Activated CD4-positive, alpha-beta memory T cell treated with anti-CD3 and anti-CD28 coated beads for 36 hours (primary cell): ENCODE measurements around the gene CXCL6. TPM values are rescaled to one million over a fixed set of nuclear protein-coding genes. Genes with fewer than 3 reads are reported as not detected.

Experiments used
- CTCF ChIA-PET: fragments of 350-600 bp; sonication (Branson Sonifier 250); formaldehyde crosslinking; loops from one replicate; lab custom pipeline; 2021; ENCODE audit warnings: antibody characterized with exemption, inconsistent platforms; lab: Charles Lee
- POLR2A ChIA-PET: fragments of 350-600 bp; sonication (Branson Sonifier 250); formaldehyde crosslinking; loops from one replicate; lab custom pipeline; 2021; ENCODE audit warnings: antibody characterized with exemption; lab: Charles Lee
- DNase-seq: peaks from one replicate; pipeline ENCODE4 v3.0.0-alpha.2; 2020
- H3K27ac Mint-ChIP-seq: one replicate; pipeline ENCODE4 v1.8.0; 2021; ENCODE audit warnings: mixed read lengths
- H3K27me3 Mint-ChIP-seq: one replicate; pipeline ENCODE4 v1.8.0; 2021; ENCODE audit warnings: mixed read lengths
- H3K36me3 Mint-ChIP-seq: one replicate; pipeline ENCODE4 v1.8.0; 2021; ENCODE audit warnings: mixed read lengths
- H3K4me1 Mint-ChIP-seq: one replicate; pipeline ENCODE4 v1.8.0; 2021; ENCODE audit warnings: low read depth, mixed read lengths
- H3K4me3 Mint-ChIP-seq: one replicate; pipeline ENCODE4 v1.8.0; 2021; ENCODE audit warnings: mild to moderate bottlenecking, mixed read lengths
- H3K9me3 Mint-ChIP-seq: one replicate; pipeline ENCODE4 v1.8.0; 2021; ENCODE audit warnings: mixed read lengths
- intact Hi-C: fragments of 100-400 bp; cut with micrococcal nuclease; formaldehyde crosslinking; loops from one replicate; pipeline ENCODE4 v1.15.1; 2023
- total RNA-seq, 2 experiments: library from RNA; stranded (reverse); gene quantifications; one replicate each; pipeline ENCODE4 v1.2.3, GENCODE V29; 2021

Gene CXCL6
- total RNA-seq, 2 experiments from 2014 or later: not detected

DNA sequence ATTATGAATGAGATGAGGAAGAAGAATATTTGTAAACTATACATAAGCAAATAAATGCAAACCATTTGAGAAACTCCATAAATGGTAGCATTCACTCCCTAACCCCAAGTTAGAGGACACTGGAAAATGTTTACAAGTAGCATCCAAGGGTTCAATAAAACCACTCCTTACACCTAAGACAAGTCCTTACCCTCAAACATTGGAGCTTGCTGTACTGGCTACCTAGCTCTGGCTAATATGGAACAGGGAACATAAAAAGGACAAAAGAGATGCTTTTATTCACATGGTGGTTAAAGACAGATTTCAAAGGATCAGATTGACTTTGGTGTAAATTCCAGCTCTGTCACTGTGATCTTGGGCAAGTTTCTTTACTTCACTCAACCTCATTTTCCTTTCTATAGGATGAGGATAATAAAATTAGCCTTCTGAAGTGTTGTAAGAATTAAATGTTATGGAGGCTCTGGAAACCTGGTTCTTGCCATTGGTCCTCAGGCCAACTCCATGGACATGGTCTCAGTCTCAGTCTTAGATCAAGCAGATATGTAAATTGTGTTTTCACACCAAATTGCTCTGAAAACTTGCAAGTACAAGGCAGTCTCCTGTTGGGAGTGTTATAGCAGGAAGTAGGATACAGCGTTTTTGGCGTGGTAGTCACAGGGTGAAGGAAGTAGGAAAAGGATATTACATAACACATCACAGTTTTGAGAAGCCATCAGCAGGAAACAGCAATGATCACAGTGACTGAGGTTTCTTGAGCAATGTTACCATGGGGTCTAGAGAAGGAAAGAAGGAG is 36.0 kb downstream of the CXCL6 start:
- Mint-ChIP-seq H3K9me3 (no peaks in the 10 kb centered on the region), H3K36me3 (no peaks in the 10 kb centered on the region), H3K4me1 (no peaks in the 10 kb centered on the region), H3K27ac (no peak overlapping the region), H3K27me3 (peaks cover 14% of the 10 kb centered on the region), H3K4me3 (no peak overlapping the region)
- POLR2A ChIA-PET: no interaction called here
- intact Hi-C loops: no loop called here
- no peak for DNase-seq
- CTCF ChIA-PET: no interaction called here

GRCh38 chr4:73874386-73874785 is 37.9 kb downstream of the CXCL6 start:
- peaks cover 6% of the 10 kb centered on the region for H3K27me3 Mint-ChIP-seq
- intact Hi-C loops: no loop called here
- ChIA-PET POLR2A (no interaction called here), CTCF (no interaction called here)
- H3K27ac Mint-ChIP-seq: no peak overlapping the region
- no peak for DNase-seq
- no peaks in the 10 kb centered on the region for H3K9me3 Mint-ChIP-seq
- H3K4me3 Mint-ChIP-seq: no peak overlapping the region
- H3K4me1 Mint-ChIP-seq: no peaks in the 10 kb centered on the region
- no peaks in the 10 kb centered on the region for H3K36me3 Mint-ChIP-seq

GRCh38 chr4:73875401-73875800 is 38.9 kb downstream of the CXCL6 start:
- no peaks in the 10 kb centered on the region for H3K9me3 Mint-ChIP-seq
- no peaks in the 10 kb centered on the region for H3K36me3 Mint-ChIP-seq
- H3K27me3 Mint-ChIP-seq: peaks cover under 1% of the 10 kb centered on the region
- ChIA-PET CTCF (no interaction called here), POLR2A (no interaction called here)
- H3K27ac Mint-ChIP-seq: no peak overlapping the region
- no peaks in the 10 kb centered on the region for H3K4me1 Mint-ChIP-seq
- no peak for DNase-seq
- intact Hi-C loops: no loop called here
- no peak overlapping the region for H3K4me3 Mint-ChIP-seq

- intact Hi-C loops: no loop called here
These were observed 46.8 kb downstream of the CXCL6 start for GRCh38 chr4:73883306-73883705.

GRCh38 chr4:73885574-73886267 is 49.2 kb downstream of the CXCL6 start:
- POLR2A ChIA-PET: no interaction called here
- no peak overlapping the region for H3K4me3 Mint-ChIP-seq
- no peaks in the 10 kb centered on the region for H3K36me3 Mint-ChIP-seq
- no peak overlapping the region for H3K27ac Mint-ChIP-seq
- no peak for DNase-seq
- H3K27me3 Mint-ChIP-seq: no peaks in the 10 kb centered on the region
- intact Hi-C loops: no loop called here
- CTCF ChIA-PET: no interaction called here
- no peaks in the 10 kb centered on the region for H3K9me3 Mint-ChIP-seq
- no peaks in the 10 kb centered on the region for H3K4me1 Mint-ChIP-seq

More at GRCh38 chr4:73883306-73883705, 46.8 kb downstream of the CXCL6 start:
- Mint-ChIP-seq H3K4me3 (no peak overlapping the region), H3K36me3 (no peaks in the 10 kb centered on the region), H3K4me1 (no peaks in the 10 kb centered on the region), H3K27ac (no peak overlapping the region), H3K9me3 (no peaks in the 10 kb centered on the region), H3K27me3 (no peaks in the 10 kb centered on the region)
- no peak for DNase-seq
- ChIA-PET CTCF (no interaction called here), POLR2A (no interaction called here)

Other genes starting within 250 kb of the CXCL6 start
- not detected for gene RASSF6, start 216.2 kb upstream of the CXCL6 start, total RNA-seq
- gene CXCL8, start 96.1 kb upstream of the CXCL6 start, total RNA-seq: under 1 TPM; 0.56 to 0.81 TPM
- gene PF4V1, start 16.6 kb downstream of the CXCL6 start, total RNA-seq: not detected
- gene CXCL1, start 32.7 kb downstream of the CXCL6 start, total RNA-seq: not detected
- not detected for gene PF4, start 145.3 kb downstream of the CXCL6 start, total RNA-seq
- not detected for gene PPBP, start 151.5 kb downstream of the CXCL6 start, total RNA-seq
- not detected for gene CXCL5, start 162.0 kb downstream of the CXCL6 start, total RNA-seq
- gene CXCL3, start 202.0 kb downstream of the CXCL6 start, total RNA-seq: not detected